Caco-2 (cell line): Measurements from ENCODE around the gene TWNK. TPM values are rescaled to one million over a fixed set of nuclear protein-coding genes. Genes with fewer than 3 reads are reported as not detected.

ENCODE experiments used
- BruUV-seq: library from RNA; stranded (reverse); fragments of 400-500 nt; replicated peaks from 2 replicates; lab custom pipeline; 2021; lab: Mats Ljungman, UMichigan
- CTCF ChIA-PET: fragments of 300-600 bp; sonication (Branson Sonifier 250); formaldehyde crosslinking; loops from one replicate; lab custom pipeline; 2022; ENCODE audit warnings: antibody characterized with exemption; lab: Charles Lee
- POLR2A ChIA-PET: fragments of 300-600 bp; sonication (Branson Sonifier 250); formaldehyde crosslinking; loops from one replicate; lab custom pipeline; 2022; ENCODE audit warnings: antibody characterized with exemption; lab: Charles Lee
- DNase-seq, 2 experiments: peaks; one replicate each; pipeline versions ENCODE4 v3.0.0 to v3.0.0-alpha.2; 2020 to 2022
- H3K27me3 ChIP-seq: replicated peaks from 2 replicates; pipeline ENCODE4 v1.6.0; 2011; ENCODE audit warnings: low read length; ENCODE audit not compliant: control insufficient read depth, insufficient read depth
- H3K36me3 ChIP-seq: 2 replicates; pipeline ENCODE4 v1.5.1; 2011; ENCODE audit warnings: low read length; ENCODE audit not compliant: control insufficient read depth, insufficient read depth
- H3K4me1 ChIP-seq: fragments of 250-450 bp; sonication (Bioruptor Pico); 2 replicates; pipeline ENCODE4 v1.5.1; 2020; ENCODE audit warnings: mild to moderate bottlenecking
- H3K4me3 ChIP-seq: 2 replicates; pipeline ENCODE4 v1.5.1; 2011; ENCODE audit warnings: low read depth, mild to moderate bottlenecking, control low read depth, low read length
- H3K9me3 ChIP-seq: fragments of 250-450 bp; sonication (Bioruptor Pico); 2 replicates; pipeline ENCODE4 v1.5.1; 2020; ENCODE audit warnings: mild to moderate bottlenecking, moderate library complexity
- H3K27ac Mint-ChIP-seq: one replicate; pipeline ENCODE4 v1.8.0; 2022; ENCODE audit warnings: mixed read lengths; ENCODE audit not compliant: unreplicated experiment
- H3K27me3 Mint-ChIP-seq: one replicate; pipeline ENCODE4 v1.8.0; 2022; ENCODE audit warnings: mixed read lengths; ENCODE audit not compliant: insufficient read depth, unreplicated experiment
- H3K36me3 Mint-ChIP-seq: one replicate; pipeline ENCODE4 v1.8.0; 2022; ENCODE audit warnings: mild to moderate bottlenecking, mixed read lengths; ENCODE audit not compliant: insufficient read depth, unreplicated experiment
- H3K4me1 Mint-ChIP-seq: one replicate; pipeline ENCODE4 v1.8.0; 2022; ENCODE audit warnings: low read depth, mixed read lengths; ENCODE audit not compliant: unreplicated experiment
- H3K4me3 Mint-ChIP-seq: one replicate; pipeline ENCODE4 v1.8.0; 2022; ENCODE audit warnings: mild to moderate bottlenecking, moderate library complexity, mixed read lengths; ENCODE audit not compliant: unreplicated experiment
- H3K9me3 Mint-ChIP-seq: one replicate; pipeline ENCODE4 v1.8.0; 2022; ENCODE audit warnings: mixed read lengths; ENCODE audit not compliant: unreplicated experiment
- CTCF ChIP-seq, 2 experiments: fragments of 200-600 bp in 1 of 2; IDR thresholded peaks; 1 replicate in 1 of 2; 2 replicates in 1 of 2; pipeline versions ENCODE4 v1.5.1 to v1.8.0; 2011 to 2022; ENCODE audit warnings: antibody characterized with exemption in 1 of 2, control low read depth in 1 of 2, inconsistent platforms in 1 of 2, low read depth in 1 of 2, low read length in 1 of 2, mild to moderate bottlenecking in 1 of 2, moderate library complexity in 1 of 2; ENCODE audit not compliant: insufficient read depth in 1 of 2, severe bottlenecking in 1 of 2, unreplicated experiment in 1 of 2
- intact Hi-C: fragments of 100-400 bp; cut with micrococcal nuclease; formaldehyde crosslinking; loops from one replicate; pipeline ENCODE4 v1.10.0; 2022; ENCODE audit not compliant: unreplicated experiment
- total RNA-seq: library from RNA; stranded (reverse); gene quantifications from 2 replicates; pipeline ENCODE4 v1.2.3, GENCODE V29; 2022

Gene TWNK
- total RNA-seq, 1 experiment from 2014 or later: 29.8 TPM

DNA sequence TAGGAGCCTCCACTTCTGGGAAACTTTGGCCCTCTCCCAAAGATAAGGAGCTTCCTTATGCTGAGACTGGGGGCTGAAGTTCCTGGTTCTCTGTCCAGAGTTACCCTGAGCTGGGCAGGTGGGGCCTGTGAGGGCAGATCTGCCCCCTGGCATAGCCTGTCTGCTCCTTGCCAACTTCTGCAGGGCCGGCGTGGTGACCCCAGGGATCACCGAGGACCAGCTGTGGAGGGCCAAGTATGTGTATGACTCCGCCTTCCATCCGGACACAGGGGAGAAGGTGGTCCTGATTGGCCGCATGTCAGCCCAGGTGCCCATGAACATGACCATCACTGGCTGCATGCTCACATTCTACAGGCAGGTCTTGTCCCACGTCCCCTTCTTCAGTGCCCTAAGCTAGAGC, 48.0 kb downstream of the TWNK start:
- no peak for TF ChIP-seq CTCF (IDR thresholded peaks at IDR 0.05; ENCODE audit: insufficient read depth in 1 of 2, low read depth in 1 of 2, low read length in 1 of 2, severe bottlenecking in 1 of 2, unreplicated experiment in 1 of 2)
- Histone ChIP-seq H3K36me3 (no peaks in the 10 kb centered on the region), H3K4me3 (no peak overlapping the region), H3K27me3 (no peaks in the 10 kb centered on the region), H3K4me1 (peaks cover 30% of the 10 kb centered on the region), H3K9me3 (no peaks in the 10 kb centered on the region)
- H3K27ac Mint-ChIP-seq: no peak overlapping the region
- ChIA-PET POLR2A (interaction anchor here (1.2 kb wide), 1 partner anchor 8 kb away, joined by 7 read pairs; no protein-coding TSS in a partner anchor), CTCF (interaction anchor here (0.6 to 1.3 kb wide), 2 partner anchors 14 to 107 kb away, joined by 3 read pairs; no protein-coding TSS in a partner anchor)
- DNase-seq: no peak
- intact Hi-C loops: no loop called here
- H3K27me3 Mint-ChIP-seq: no peaks in the 10 kb centered on the region
- H3K9me3 Mint-ChIP-seq: no peaks in the 10 kb centered on the region
- peaks cover 17% of the 10 kb centered on the region for H3K4me1 Mint-ChIP-seq
- peaks cover 16% of the 10 kb centered on the region for H3K36me3 Mint-ChIP-seq
- no TSS peak for BruUV-seq
- no peak overlapping the region for H3K4me3 Mint-ChIP-seq

DNA sequence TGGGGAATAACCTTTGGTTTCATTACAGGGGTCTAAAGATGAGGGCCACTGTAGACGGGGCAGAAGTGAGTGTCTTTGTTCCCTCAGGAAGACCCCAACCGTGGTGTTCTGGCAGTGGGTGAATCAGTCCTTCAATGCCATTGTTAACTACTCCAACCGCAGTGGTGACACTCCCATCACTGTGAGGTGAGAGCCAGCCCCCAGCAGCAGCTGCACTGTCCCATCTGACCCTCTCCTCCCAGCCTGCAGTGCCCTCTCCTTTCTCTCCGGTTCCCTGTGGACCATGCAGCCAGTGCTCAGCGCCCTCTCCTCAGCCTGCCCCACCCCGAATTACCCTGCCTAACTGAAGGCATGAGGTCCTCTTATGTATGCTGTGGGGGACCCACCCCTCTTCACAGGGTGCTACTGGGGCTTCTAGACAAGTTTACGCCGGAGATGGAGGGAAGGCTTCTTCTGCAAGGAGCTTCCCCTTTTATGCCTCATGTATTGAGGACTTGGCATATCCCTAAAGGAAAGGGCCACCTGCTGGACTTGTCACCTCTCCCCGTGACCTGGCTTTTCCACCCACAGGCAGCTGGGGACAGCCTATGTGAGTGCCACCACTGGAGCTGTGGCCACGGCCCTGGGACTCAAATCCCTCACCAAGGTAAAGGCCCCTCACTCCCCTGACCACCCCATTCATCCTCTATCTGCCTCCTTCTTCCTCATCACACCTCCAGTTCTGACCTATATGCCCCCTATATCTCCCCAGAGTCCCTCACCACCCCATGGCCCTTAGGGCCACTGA, 48.8 kb downstream of the TWNK start:
- no peak overlapping the region for H3K4me3 Mint-ChIP-seq
- CTCF ChIA-PET: no interaction called here
- H3K27me3 Mint-ChIP-seq: no peaks in the 10 kb centered on the region
- H3K27me3 ChIP-seq: no peaks in the 10 kb centered on the region
- intact Hi-C loops: no loop called here
- H3K4me1 Mint-ChIP-seq: peaks cover 17% of the 10 kb centered on the region
- peaks cover 14% of the 10 kb centered on the region for H3K36me3 Mint-ChIP-seq
- POLR2A ChIA-PET: no interaction called here
- no peak for TF ChIP-seq CTCF (IDR thresholded peaks at IDR 0.05; ENCODE audit: insufficient read depth in 1 of 2, low read depth in 1 of 2, low read length in 1 of 2, severe bottlenecking in 1 of 2, unreplicated experiment in 1 of 2)
- BruUV-seq: no TSS peak
- H3K4me1 ChIP-seq: peaks cover 34% of the 10 kb centered on the region
- H3K4me3 ChIP-seq: no peak overlapping the region
- no peaks in the 10 kb centered on the region for H3K36me3 ChIP-seq
- no peaks in the 10 kb centered on the region for H3K9me3 ChIP-seq
- H3K9me3 Mint-ChIP-seq: no peaks in the 10 kb centered on the region
- no peak overlapping the region for H3K27ac Mint-ChIP-seq
- no peak for DNase-seq

DNA sequence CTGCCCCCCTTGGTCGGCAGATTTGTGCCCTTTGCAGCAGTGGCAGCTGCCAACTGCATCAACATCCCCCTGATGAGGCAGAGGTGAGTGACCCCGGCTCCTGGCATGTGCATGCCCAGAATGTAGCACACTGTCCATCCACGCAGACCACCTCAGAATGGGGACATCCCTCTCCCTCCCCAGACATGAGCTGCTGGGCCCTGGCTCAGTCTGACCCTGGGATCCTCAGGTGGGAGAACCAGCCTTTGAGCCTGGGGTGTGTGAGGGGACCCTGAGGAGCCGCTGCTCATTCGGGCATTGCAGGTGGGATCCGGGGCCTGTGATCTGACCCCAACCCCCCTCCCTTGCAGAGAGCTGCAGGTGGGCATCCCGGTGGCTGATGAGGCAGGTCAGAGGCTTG, 49.4 kb downstream of the TWNK start:
- no peak overlapping the region for H3K4me3 ChIP-seq
- no peak overlapping the region for H3K4me3 Mint-ChIP-seq
- peaks cover 7% of the 10 kb centered on the region for H3K36me3 Mint-ChIP-seq
- TF ChIP-seq CTCF (IDR thresholded peaks at IDR 0.05; ENCODE audit: insufficient read depth in 1 of 2, low read depth in 1 of 2, low read length in 1 of 2, severe bottlenecking in 1 of 2, unreplicated experiment in 1 of 2): no peak
- H3K4me1 ChIP-seq: peaks cover 38% of the 10 kb centered on the region
- intact Hi-C loops: no loop called here
- DNase-seq: no peak
- BruUV-seq: no TSS peak
- H3K9me3 ChIP-seq: no peaks in the 10 kb centered on the region
- POLR2A ChIA-PET: no interaction called here
- CTCF ChIA-PET: interaction anchor here (2.0 kb wide), 1 partner anchor 106 kb away, joined by 5 read pairs; no protein-coding TSS in a partner anchor
- H3K27ac Mint-ChIP-seq: no peak overlapping the region
- no peaks in the 10 kb centered on the region for H3K27me3 ChIP-seq
- H3K36me3 ChIP-seq: no peaks in the 10 kb centered on the region
- H3K4me1 Mint-ChIP-seq: peaks cover 17% of the 10 kb centered on the region
- H3K9me3 Mint-ChIP-seq: no peaks in the 10 kb centered on the region
- no peaks in the 10 kb centered on the region for H3K27me3 Mint-ChIP-seq
